Lower leg skin (tissue), 3 donors: ENCODE data around the gene SLC12A9.

Experiments used
- CTCF ChIP-seq, 3 donors: fragments of 450-650 bp; IDR thresholded peaks; one replicate each; pipeline ENCODE4 v1.5.1; 2016; ENCODE audit warnings: antibody characterized with exemption in 3 of 3, mild to moderate bottlenecking in 3 of 3, moderate library complexity in 2 of 3
- POLR2A ChIP-seq, 2 donors: fragments of 450-650 bp; IDR thresholded peaks; one replicate each; pipeline ENCODE4 v1.6.1; 2016 to 2017; ENCODE audit warnings: antibody characterized with exemption in 2 of 2, mild to moderate bottlenecking in 1 of 2, moderate library complexity in 1 of 2

- peak in 1 of 3 donors; percentile 55 for TF ChIP-seq CTCF (IDR thresholded peaks at IDR 0.05)
- TF ChIP-seq POLR2A (IDR thresholded peaks at IDR 0.05): peak in 1 of 2 donors; percentile 60
Observed at GRCh38 chr7:100874577-100875355, 22.3 kb downstream of the SLC12A9 start, which contains the start of gene SRRT.
